DOHH2 (cell line): ENCODE data around the gene WDR41.

Experiments used
- EZH2phosphoT487 ChIP-seq: fragments of 200-600 bp; sonication (generic); IDR thresholded peaks from 2 replicates; pipeline ENCODE4 v1.6.1; 2017; ENCODE audit warnings: borderline replicate concordance, mild to moderate bottlenecking, antibody characterized with exemption, low read length, moderate library complexity, mixed read lengths
- TF ChIP-seq, protein P1 (sequence below): fragments of 200-600 bp; sonication (generic); IDR thresholded peaks from one replicate; pipeline ENCODE4 v1.5.1; 2014; ENCODE audit warnings: antibody characterized with exemption, mild to moderate bottlenecking, low read depth, low read length; ENCODE audit not compliant: poor library complexity, severe bottlenecking

DNA sequence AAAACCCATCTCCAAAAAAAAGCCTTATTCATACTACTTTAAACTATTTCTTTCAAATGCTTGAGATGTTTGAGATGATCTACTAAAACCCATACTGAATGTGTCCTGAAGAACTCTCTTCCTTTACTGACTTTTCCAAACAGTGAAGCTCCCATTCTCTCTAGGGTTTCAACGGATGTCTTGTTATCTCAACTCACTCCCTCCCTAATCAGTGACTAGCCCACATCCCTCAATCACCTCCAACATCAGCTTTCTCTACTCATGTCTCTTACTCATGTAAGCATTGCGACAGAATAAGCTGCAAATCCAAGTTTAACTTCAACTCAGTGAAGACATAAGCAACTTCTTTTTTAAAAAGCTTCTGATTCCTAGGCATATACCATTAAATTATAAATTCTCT, 42.1 kb downstream of the WDR41 start:
- TF ChIP-seq, protein P1, sequence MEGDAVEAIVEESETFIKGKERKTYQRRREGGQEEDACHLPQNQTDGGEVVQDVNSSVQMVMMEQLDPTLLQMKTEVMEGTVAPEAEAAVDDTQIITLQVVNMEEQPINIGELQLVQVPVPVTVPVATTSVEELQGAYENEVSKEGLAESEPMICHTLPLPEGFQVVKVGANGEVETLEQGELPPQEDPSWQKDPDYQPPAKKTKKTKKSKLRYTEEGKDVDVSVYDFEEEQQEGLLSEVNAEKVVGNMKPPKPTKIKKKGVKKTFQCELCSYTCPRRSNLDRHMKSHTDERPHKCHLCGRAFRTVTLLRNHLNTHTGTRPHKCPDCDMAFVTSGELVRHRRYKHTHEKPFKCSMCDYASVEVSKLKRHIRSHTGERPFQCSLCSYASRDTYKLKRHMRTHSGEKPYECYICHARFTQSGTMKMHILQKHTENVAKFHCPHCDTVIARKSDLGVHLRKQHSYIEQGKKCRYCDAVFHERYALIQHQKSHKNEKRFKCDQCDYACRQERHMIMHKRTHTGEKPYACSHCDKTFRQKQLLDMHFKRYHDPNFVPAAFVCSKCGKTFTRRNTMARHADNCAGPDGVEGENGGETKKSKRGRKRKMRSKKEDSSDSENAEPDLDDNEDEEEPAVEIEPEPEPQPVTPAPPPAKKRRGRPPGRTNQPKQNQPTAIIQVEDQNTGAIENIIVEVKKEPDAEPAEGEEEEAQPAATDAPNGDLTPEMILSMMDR: no peak
- TF ChIP-seq EZH2phosphoT487: no peak
